Suprapubic skin (tissue), 3 donors: ENCODE results near the gene SNX27.

Source experiments
- POLR2A ChIP-seq, 2 donors: fragments of 450-650 bp; IDR thresholded peaks; one replicate each; pipeline ENCODE4 v1.6.1; 2017; ENCODE audit warnings: antibody characterized with exemption in 2 of 2, mild to moderate bottlenecking in 2 of 2, moderate library complexity in 2 of 2
- TF ChIP-seq, protein P1 (sequence below), 2 donors: fragments of 200-600 bp in 1 of 2; fragments of 450-650 bp in 1 of 2; sonication (generic) in 1 of 2; IDR thresholded peaks; one replicate each; pipeline ENCODE4 v1.5.1; 2016 to 2019; ENCODE audit warnings: antibody characterized with exemption in 2 of 2, mild to moderate bottlenecking in 1 of 2, moderate library complexity in 1 of 2

DNA sequence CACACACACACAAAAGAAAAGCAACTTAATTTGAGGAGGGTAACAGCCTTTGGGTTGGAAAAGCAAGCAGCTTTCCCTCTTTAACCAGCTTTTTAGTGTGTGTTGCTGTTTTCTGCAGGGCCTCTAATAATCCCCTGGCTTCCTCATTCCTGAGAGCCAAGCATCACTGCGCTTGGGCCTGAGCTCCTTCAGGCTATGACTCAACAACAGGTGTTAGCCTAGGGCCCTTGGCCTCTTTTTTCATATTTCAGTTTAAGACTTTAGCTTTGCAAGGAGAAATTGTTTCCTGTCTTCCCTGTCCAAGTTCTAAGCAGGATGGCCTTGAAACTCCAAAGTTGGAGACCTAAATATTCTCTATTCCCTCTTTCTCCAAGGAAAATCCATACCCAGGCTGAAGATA lies 26.2 kb upstream of the SNX27 start:
- TF ChIP-seq, protein P1, sequence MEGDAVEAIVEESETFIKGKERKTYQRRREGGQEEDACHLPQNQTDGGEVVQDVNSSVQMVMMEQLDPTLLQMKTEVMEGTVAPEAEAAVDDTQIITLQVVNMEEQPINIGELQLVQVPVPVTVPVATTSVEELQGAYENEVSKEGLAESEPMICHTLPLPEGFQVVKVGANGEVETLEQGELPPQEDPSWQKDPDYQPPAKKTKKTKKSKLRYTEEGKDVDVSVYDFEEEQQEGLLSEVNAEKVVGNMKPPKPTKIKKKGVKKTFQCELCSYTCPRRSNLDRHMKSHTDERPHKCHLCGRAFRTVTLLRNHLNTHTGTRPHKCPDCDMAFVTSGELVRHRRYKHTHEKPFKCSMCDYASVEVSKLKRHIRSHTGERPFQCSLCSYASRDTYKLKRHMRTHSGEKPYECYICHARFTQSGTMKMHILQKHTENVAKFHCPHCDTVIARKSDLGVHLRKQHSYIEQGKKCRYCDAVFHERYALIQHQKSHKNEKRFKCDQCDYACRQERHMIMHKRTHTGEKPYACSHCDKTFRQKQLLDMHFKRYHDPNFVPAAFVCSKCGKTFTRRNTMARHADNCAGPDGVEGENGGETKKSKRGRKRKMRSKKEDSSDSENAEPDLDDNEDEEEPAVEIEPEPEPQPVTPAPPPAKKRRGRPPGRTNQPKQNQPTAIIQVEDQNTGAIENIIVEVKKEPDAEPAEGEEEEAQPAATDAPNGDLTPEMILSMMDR (IDR thresholded peaks at IDR 0.05), result no peak
- no peak for TF ChIP-seq POLR2A (IDR thresholded peaks at IDR 0.05)
